Neuronal stem cell (in vitro differentiated cells): ENCODE data around the gene ERFL.

Source experiments
- DNase-seq: peaks from one replicate; pipeline ENCODE4 v3.0.0-alpha.2; 2013; ENCODE audit warnings: low spot score
- H2AFZ ChIP-seq: one replicate; pipeline ENCODE4 v1.6.1; 2013; ENCODE audit warnings: mild to moderate bottlenecking, low read length, inconsistent platforms
- H2AK5ac ChIP-seq: 2 replicates; pipeline ENCODE4 v1.6.1; 2013; ENCODE audit warnings: low read depth, mild to moderate bottlenecking, inconsistent platforms, low read length, moderate library complexity, mixed read lengths
- H2BK120ac ChIP-seq: 2 replicates; pipeline ENCODE4 v1.6.1; 2013; ENCODE audit warnings: low read depth, mild to moderate bottlenecking, inconsistent platforms, low read length, moderate library complexity, mixed read lengths
- H2BK12ac ChIP-seq: one replicate; pipeline ENCODE4 v1.6.1; 2013; ENCODE audit warnings: low read length, inconsistent platforms
- H2BK15ac ChIP-seq: 2 replicates; pipeline ENCODE4 v1.6.1; 2013; ENCODE audit warnings: mild to moderate bottlenecking, low read length, inconsistent platforms, mixed read lengths
- H2BK5ac ChIP-seq: one replicate; pipeline ENCODE4 v1.6.1; 2013; ENCODE audit warnings: inconsistent platforms, mild to moderate bottlenecking, low read length, moderate library complexity
- H3K14ac ChIP-seq: one replicate; pipeline ENCODE4 v1.6.1; 2013; ENCODE audit warnings: low read length, inconsistent platforms
- H3K18ac ChIP-seq: 2 replicates; pipeline ENCODE4 v1.6.1; 2013; ENCODE audit warnings: low read length, inconsistent platforms
- H3K23ac ChIP-seq: 2 replicates; pipeline ENCODE4 v1.6.1; 2013; ENCODE audit warnings: low read depth, mild to moderate bottlenecking, mixed read lengths, low read length, inconsistent platforms; ENCODE audit not compliant: poor library complexity
- H3K27ac ChIP-seq: replicated peaks from 3 replicates; pipeline ENCODE4 v1.5.1; 2013; ENCODE audit warnings: low read length, inconsistent platforms
- H3K27me3 ChIP-seq, 3 experiments: 2 replicates each; pipeline ENCODE4 v1.6.1; 2013; ENCODE audit warnings: low read length in 3 of 3, mild to moderate bottlenecking in 2 of 3, inconsistent platforms in 1 of 3, low read depth in 1 of 3, mixed read lengths in 1 of 3, moderate library complexity in 1 of 3; ENCODE audit not compliant: control insufficient read depth in 3 of 3, insufficient read depth in 3 of 3
- H3K36me3 ChIP-seq, 2 donors: replicated peaks in 1 of 2; 2 replicates each; pipeline ENCODE4 v1.6.1; 2013; ENCODE audit warnings: low read length in 2 of 2; ENCODE audit not compliant: control insufficient read depth in 2 of 2, insufficient read depth in 2 of 2
- H3K4ac ChIP-seq: 2 replicates; pipeline ENCODE4 v1.6.1; 2013; ENCODE audit warnings: inconsistent platforms, mild to moderate bottlenecking, low read length, moderate library complexity
- H3K4me1 ChIP-seq, 2 donors: 1 replicate in 1 of 2; 2 replicates in 1 of 2; pipeline ENCODE4 v1.6.1; 2013; ENCODE audit warnings: low read length in 2 of 2, low read depth in 1 of 2; ENCODE audit not compliant: control insufficient read depth in 2 of 2, insufficient read depth in 1 of 2
- H3K4me2 ChIP-seq: one replicate; pipeline ENCODE4 v1.6.1; 2013; ENCODE audit warnings: mild to moderate bottlenecking, low read length, inconsistent platforms; ENCODE audit not compliant: insufficient read depth, poor library complexity, severe bottlenecking
- H3K4me3 ChIP-seq, 2 donors: 2 replicates each; pipeline ENCODE4 v1.5.1; 2013; ENCODE audit warnings: low read length in 2 of 2, mild to moderate bottlenecking in 2 of 2, inconsistent platforms in 1 of 2, moderate library complexity in 1 of 2
- H3K79me1 ChIP-seq: one replicate; pipeline ENCODE4 v1.6.1; 2013; ENCODE audit warnings: low read depth, mild to moderate bottlenecking, inconsistent platforms, low read length, moderate library complexity
- H3K9ac ChIP-seq: one replicate; pipeline ENCODE4 v1.6.1; 2013; ENCODE audit warnings: mild to moderate bottlenecking, low read depth, low read length, inconsistent platforms; ENCODE audit not compliant: poor library complexity
- H3K9me3 ChIP-seq, 2 donors: replicated peaks in 1 of 2; 2 replicates each; pipeline versions ENCODE3 to v1.6.1; 2013; ENCODE audit warnings: low read length in 2 of 2, mild to moderate bottlenecking in 2 of 2, inconsistent platforms in 1 of 2, low read depth in 1 of 2, mixed read lengths in 1 of 2, moderate library complexity in 1 of 2; ENCODE audit not compliant: control insufficient read depth in 2 of 2, insufficient read depth in 1 of 2
- H4K8ac ChIP-seq: one replicate; pipeline ENCODE4 v1.6.1; 2013; ENCODE audit warnings: low read depth, mild to moderate bottlenecking, inconsistent platforms, low read length, moderate library complexity
- H4K91ac ChIP-seq: one replicate; pipeline ENCODE4 v1.6.1; 2013; ENCODE audit warnings: low read length, low read depth, mild to moderate bottlenecking, inconsistent platforms; ENCODE audit not compliant: poor library complexity
- WGBS, 2 donors: extraction: QIAGEN DNeasy Blood & Tissue Kit; methylation state at CpG; one replicate each; pipeline ENCODE4 v1.1.7; 2013; ENCODE audit warnings: missing lambda C conversion rate in 2 of 2, mixed read lengths in 1 of 2; ENCODE audit not compliant: insufficient read length in 2 of 2, insufficient replicate concordance in 1 of 2; ENCODE audit errors: extremely low coverage in 2 of 2; 5-methylcytosine and 5-hydroxymethylcytosine counted together

Gene ERFL

DNA sequence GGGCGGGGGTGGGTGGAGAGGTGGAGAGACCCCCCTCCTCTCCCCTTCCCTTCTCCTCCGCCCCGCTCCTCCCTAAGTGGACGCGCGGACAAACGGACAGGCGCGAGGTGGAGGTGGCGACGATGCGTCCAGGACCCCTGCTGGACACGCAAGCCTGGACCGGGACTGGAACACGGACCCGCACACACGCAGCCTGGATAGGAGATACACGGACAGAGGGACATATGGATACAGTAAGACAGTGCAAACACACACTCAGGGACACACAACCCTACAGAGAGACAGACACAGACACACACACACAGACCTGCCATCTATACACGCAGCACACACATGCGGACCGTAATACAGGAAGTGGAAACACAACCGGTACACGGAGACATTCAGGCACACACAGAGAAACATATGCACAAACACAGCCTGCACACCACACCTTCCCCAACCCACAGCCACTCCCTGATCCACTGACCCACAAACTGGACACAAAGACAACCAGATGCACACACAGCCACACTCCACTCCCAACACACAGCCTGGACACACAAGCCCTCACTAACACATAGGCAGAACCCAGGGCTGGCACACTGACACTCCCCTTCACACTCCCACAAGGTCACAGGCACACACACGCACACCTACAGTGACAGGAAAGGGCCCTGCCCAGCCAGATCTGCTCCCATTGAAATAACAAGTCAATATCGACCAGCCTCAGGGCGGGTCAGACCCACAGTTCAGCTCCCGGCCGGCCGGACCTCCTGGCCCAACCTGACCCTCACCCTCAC is 696 bp upstream of the ERFL start:
- Histone ChIP-seq H2BK120ac (no peak overlapping the region), H3K27ac (no peak overlapping the region), H2BK5ac (no peak overlapping the region), H3K9ac (peak overlapping the region; percentile 87), H2BK12ac (peak overlapping the region; percentile 47), H3K36me3 (no peaks in the 10 kb centered on the region), H2AFZ (peak overlapping the region; percentile 89), H4K91ac (no peak overlapping the region), H3K23ac (peak overlapping the region; percentile 95), H2AK5ac (no peak overlapping the region), H3K18ac (peak overlapping the region; percentile 93), H3K4ac (no peak overlapping the region), H3K4me3 (peak overlapping the region; percentile 33 to 44), H3K14ac (peak overlapping the region; percentile 83), H3K79me1 (no peaks in the 10 kb centered on the region), H2BK15ac (no peak overlapping the region), H4K8ac (no peak overlapping the region), H3K27me3 (peaks cover 47 to 98% (median 92%) of the 10 kb centered on the region in 3 experiments), H3K4me1 (peaks cover 6 to 10% of the 10 kb centered on the region in 2 donors), H3K9me3 (peaks cover 0 to 10% of the 10 kb centered on the region in 2 donors), H3K4me2 (peak overlapping the region; percentile 79)
- WGBS, 2 donors = no CpG with 5 or more reads among the region's 29 CpGs
- DNase-seq = no peak

GRCh38 chr19:41927497-41928192 is 604 bp downstream of the ERFL start:
- Histone ChIP-seq H3K14ac (no peak overlapping the region), H3K9ac (no peak overlapping the region), H3K4me1 (peaks cover 6 to 10% of the 10 kb centered on the region in 2 donors), H2AFZ (peak overlapping the region; percentile 89), H2BK120ac (peak overlapping the region; percentile 33), H4K91ac (no peak overlapping the region), H2AK5ac (no peak overlapping the region), H4K8ac (no peak overlapping the region), H2BK5ac (no peak overlapping the region), H3K9me3 (peaks cover 0 to 13% of the 10 kb centered on the region in 2 donors), H2BK15ac (no peak overlapping the region), H3K23ac (no peak overlapping the region), H3K27ac (no peak overlapping the region), H2BK12ac (no peak overlapping the region), H3K18ac (no peak overlapping the region), H3K36me3 (no peaks in the 10 kb centered on the region), H3K4me2 (peak overlapping the region; percentile 79), H3K4me3 (peak overlapping the region; percentile 37 to 44), H3K27me3 (peaks cover 49 to 94% (median 88%) of the 10 kb centered on the region in 3 experiments), H3K79me1 (no peaks in the 10 kb centered on the region), H3K4ac (no peak overlapping the region)
- no CpG with 5 or more reads among the region's 43 CpGs for WGBS, 2 donors
- DNase-seq = no peak

- Histone ChIP-seq H3K9ac (no peak overlapping the region), H4K91ac (no peak overlapping the region), H4K8ac (no peak overlapping the region), H3K23ac (no peak overlapping the region), H3K27ac (no peak overlapping the region), H2BK5ac (no peak overlapping the region), H3K27me3 (peaks cover 45 to 94% (median 88%) of the 10 kb centered on the region in 3 experiments), H2BK12ac (no peak overlapping the region), H3K4me3 (peak overlapping the region in 1 of 2 donors; percentile 14), H3K14ac (no peak overlapping the region), H3K79me1 (no peaks in the 10 kb centered on the region), H3K4me2 (no peak overlapping the region), H3K18ac (no peak overlapping the region), H2BK15ac (no peak overlapping the region), H2AFZ (no peak overlapping the region), H2AK5ac (no peak overlapping the region), H3K4ac (no peak overlapping the region), H2BK120ac (no peak overlapping the region), H3K9me3 (peaks cover 0 to 11% of the 10 kb centered on the region in 2 donors), H3K36me3 (no peaks in the 10 kb centered on the region), H3K4me1 (peaks cover 6 to 10% of the 10 kb centered on the region in 2 donors)
- DNase-seq = no peak
- WGBS, 2 donors = no CpG with 5 or more reads among the region's 16 CpGs
These were observed 1.3 kb downstream of the ERFL start for GRCh38 chr19:41926763-41927496.
